Cardiac muscle cell (in vitro differentiated cells and primary cell): ENCODE measurements around the gene DCTN5. TPM values are rescaled to one million over a fixed set of nuclear protein-coding genes. Genes with fewer than 3 reads are reported as not detected.

Experiments
- DNase-seq, 2 donors: peaks; one replicate each; pipeline versions ENCODE4 v3.0.0 to v3.0.0-alpha.2; 2010 to 2017; ENCODE audit warnings: low read depth in 1 of 2, low spot score in 1 of 2
- H3K27ac ChIP-seq: fragments of 200-600 bp; sonication (generic); 2 replicates; pipeline ENCODE4 v1.5.1; 2016
- H3K27me3 ChIP-seq: fragments of 200-600 bp; sonication (generic); 2 replicates; pipeline ENCODE4 v1.6.0; 2016; ENCODE audit warnings: control low read depth
- H3K36me3 ChIP-seq: fragments of 200-600 bp; sonication (generic); 2 replicates; pipeline ENCODE4 v1.5.1; 2016; ENCODE audit warnings: control low read depth
- H3K4me1 ChIP-seq: fragments of 200-600 bp; sonication (generic); 2 replicates; pipeline ENCODE4 v1.8.1; 2017; ENCODE audit warnings: low read depth, mild to moderate bottlenecking, mixed run types
- H3K4me3 ChIP-seq: fragments of 200-600 bp; sonication (generic); 2 replicates; pipeline ENCODE4 v1.5.1; 2016; ENCODE audit warnings: mild to moderate bottlenecking
- H3K9me3 ChIP-seq: fragments of 200-600 bp; sonication (generic); 2 replicates; pipeline ENCODE4 v1.5.1; 2017; ENCODE audit warnings: low read depth, mild to moderate bottlenecking, control low read depth
- CTCF ChIP-seq: IDR thresholded peaks from 2 replicates; pipeline ENCODE4 v1.5.1; 2012; ENCODE audit warnings: low read depth, mild to moderate bottlenecking, low read length
- polyA plus RNA-seq: library from polyadenylated mRNA; unstranded; fragments of >200 nt; fragmentation: Nextera tagmentation; extraction: Ambion mirVana; gene quantifications from 2 replicates; pipeline ENCODE4 v1.2.1, GENCODE V29; 2016
- total RNA-seq: library from RNA; depleted of rRNA; stranded (reverse); fragments of >200 nt; gene quantifications from 2 replicates; pipeline ENCODE4 v1.2.3, GENCODE V29; 2016

The DCTN5 gene
- total and polyA plus RNA-seq, 2 experiments from 2014 or later = 22.8 to 39.2 TPM

DNA sequence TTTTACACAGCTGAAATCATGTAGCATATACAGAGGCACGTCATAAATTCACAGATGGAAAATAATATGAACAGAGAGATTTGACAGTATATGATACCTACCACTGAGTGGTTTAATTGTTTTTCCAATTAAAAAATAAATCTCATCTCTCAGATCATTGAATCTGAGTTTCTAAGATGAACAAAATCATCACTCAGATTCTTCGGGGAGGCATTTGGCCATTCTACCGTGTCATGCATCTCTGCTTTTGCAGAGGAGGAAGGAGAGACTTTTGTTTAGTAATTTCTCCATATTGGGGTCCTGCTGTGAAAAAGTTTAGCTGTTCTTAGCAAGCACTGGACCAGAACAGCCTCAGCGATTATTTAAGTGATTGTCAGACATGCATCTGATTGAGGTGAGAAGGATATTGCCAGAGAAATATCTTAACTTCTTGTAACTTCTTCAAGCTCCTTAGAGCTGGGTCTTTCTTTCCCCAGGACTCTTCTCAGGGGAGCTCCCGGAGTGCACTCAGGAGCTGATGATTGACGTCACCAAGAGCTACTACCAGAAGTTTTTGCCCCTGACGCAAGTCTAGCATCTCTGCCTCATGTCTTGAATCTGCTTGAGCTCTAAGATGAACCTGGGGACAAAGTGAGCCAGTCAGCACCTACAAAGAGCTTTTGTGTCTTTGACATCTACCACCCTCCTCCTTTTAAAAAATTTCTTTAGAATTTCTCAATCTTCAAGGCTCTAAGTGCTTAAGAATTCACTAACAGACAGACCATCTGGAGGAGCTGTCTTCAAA, 25.5 kb downstream of the DCTN5 start:
- DNase-seq = no peak
- Histone ChIP-seq H3K27ac (no peak overlapping the region), H3K4me1 (no peaks in the 10 kb centered on the region), H3K27me3 (no peaks in the 10 kb centered on the region), H3K9me3 (no peaks in the 10 kb centered on the region), H3K4me3 (no peak overlapping the region), H3K36me3 (peaks cover 68% of the 10 kb centered on the region)
- TF ChIP-seq CTCF = no peak

GRCh38 chr16:23667355-23667659, 26.0 kb downstream of the DCTN5 start:
- Histone ChIP-seq H3K4me1 (no peaks in the 10 kb centered on the region), H3K27ac (no peak overlapping the region), H3K27me3 (no peaks in the 10 kb centered on the region), H3K9me3 (no peaks in the 10 kb centered on the region), H3K36me3 (peaks cover 64% of the 10 kb centered on the region), H3K4me3 (no peak overlapping the region)
- no peak for TF ChIP-seq CTCF
- DNase-seq = no peak

DNA sequence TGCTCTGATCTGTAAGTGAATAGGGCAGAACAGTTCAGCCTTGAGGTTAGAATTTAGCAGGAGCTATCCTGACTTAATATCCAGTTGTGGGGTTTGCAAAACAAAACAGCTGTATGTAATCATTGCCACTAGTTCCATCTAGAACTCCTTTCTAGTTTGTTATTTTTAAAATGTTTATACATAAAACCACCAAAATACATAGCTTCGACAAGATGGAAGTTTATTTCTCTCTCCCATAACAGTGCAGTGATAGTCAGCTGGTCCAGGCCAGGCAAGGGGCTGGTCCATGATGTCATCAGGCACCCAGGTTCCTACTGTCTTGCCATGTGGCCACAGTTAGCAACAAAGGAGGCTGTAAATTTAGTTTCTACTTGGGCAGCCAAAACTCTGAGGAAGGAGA, 27.0 kb downstream of the DCTN5 start:
- no peaks in the 10 kb centered on the region for H3K4me1 ChIP-seq
- no peak for DNase-seq
- no peaks in the 10 kb centered on the region for H3K9me3 ChIP-seq
- H3K27ac ChIP-seq = no peak overlapping the region
- no peak for TF ChIP-seq CTCF
- no peaks in the 10 kb centered on the region for H3K27me3 ChIP-seq
- H3K36me3 ChIP-seq = peaks cover 60% of the 10 kb centered on the region
- no peak overlapping the region for H3K4me3 ChIP-seq

DNA sequence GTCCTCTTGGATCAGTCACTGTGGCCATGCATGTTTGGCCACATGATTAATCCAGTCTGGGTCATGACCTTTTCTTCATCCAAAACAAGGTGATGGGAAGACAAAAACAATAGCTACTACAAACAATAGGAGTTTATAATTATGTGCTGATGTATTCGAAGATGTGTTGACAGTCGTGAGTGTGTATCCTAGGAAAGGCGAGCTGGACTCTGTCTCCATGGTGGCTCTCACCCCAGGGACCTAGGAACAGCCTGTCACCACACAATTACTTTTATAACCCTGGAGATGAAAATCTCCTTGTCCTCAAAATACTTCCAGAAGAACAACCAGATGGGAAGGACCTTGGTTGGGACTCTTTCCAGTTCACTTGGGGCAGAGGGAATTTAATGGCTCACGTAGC, 27.6 kb downstream of the DCTN5 start:
- no peak for TF ChIP-seq CTCF
- Histone ChIP-seq H3K27me3 (no peaks in the 10 kb centered on the region), H3K4me1 (no peaks in the 10 kb centered on the region), H3K27ac (no peak overlapping the region), H3K36me3 (peaks cover 55% of the 10 kb centered on the region), H3K4me3 (no peak overlapping the region), H3K9me3 (no peaks in the 10 kb centered on the region)
- DNase-seq = no peak

DNA sequence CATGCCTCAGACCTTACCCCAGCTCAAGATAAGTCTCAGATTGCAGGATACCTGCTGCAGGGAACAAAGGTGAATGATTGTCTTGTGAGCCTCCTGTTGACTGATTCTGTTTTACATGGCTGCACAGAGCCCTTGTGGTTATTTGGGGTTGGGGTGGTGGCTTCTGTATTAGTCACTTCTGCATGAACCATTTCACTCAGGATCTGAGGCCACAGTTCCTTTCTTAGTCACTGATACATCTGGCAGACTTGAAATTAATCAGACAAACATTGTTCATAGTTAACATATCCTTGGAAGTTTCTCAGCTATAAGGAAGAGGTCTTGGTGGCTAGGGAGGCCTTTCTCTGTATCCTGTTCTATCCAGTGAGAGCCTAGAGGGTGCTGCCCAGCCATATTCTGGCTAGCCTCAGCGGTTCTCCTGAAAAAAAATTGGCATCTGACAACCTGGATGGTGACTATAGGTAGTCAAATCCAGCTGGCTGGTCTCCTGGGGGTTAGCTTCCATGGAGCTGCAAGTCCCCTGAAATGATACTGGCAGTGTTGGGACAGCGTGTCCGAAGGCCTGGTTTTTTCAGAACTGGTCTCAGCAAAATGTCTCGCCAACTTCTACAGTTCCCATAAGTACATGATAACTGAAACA, 29.0 kb downstream of the DCTN5 start:
- Histone ChIP-seq H3K9me3 (no peaks in the 10 kb centered on the region), H3K27me3 (no peaks in the 10 kb centered on the region), H3K36me3 (peaks cover 43% of the 10 kb centered on the region), H3K4me1 (peaks cover 7% of the 10 kb centered on the region), H3K27ac (no peak overlapping the region), H3K4me3 (no peak overlapping the region)
- TF ChIP-seq CTCF = no peak
- peak in 1 of 2 donors; percentile 61 for DNase-seq
